GM23338 (cell line): ENCODE results near the gene SLC50A1. TPM values are rescaled to one million over a fixed set of nuclear protein-coding genes. Genes with fewer than 3 reads are reported as not detected.

ENCODE experiments used
- ATAC-seq: fragments of 200-7000 bp; cut with Tn5 transposase; 3 replicates; pipeline ENCODE4 v1.9.1; 2020
- DNase-seq: peaks from one replicate; pipeline ENCODE4 v3.0.0-alpha.2; 2015; ENCODE audit warnings: low spot score
- H2AFZ ChIP-seq: fragments of 200-600 bp; sonication (generic); 2 replicates; pipeline ENCODE4 v1.8.0; 2016; ENCODE audit warnings: antibody characterized with exemption, mild to moderate bottlenecking, moderate library complexity
- H3F3A ChIP-seq: fragments of 200-600 bp; sonication (generic); replicated peaks from 2 replicates; pipeline ENCODE4 v1.8.0; 2017; ENCODE audit warnings: antibody characterized with exemption, mixed run types, low read depth
- H3K27ac ChIP-seq: fragments of 200-600 bp; sonication (generic); 2 replicates; pipeline ENCODE4 v1.6.1; 2016; ENCODE audit warnings: low read depth
- H3K27me3 ChIP-seq: fragments of 200-600 bp; sonication (generic); 2 replicates; pipeline ENCODE4 v1.8.0; 2016; ENCODE audit warnings: mild to moderate bottlenecking, mixed run types, moderate library complexity; ENCODE audit not compliant: insufficient read depth
- H3K36me3 ChIP-seq: fragments of 200-600 bp; sonication (generic); 2 replicates; pipeline ENCODE4 v1.8.0; 2016; ENCODE audit warnings: mild to moderate bottlenecking; ENCODE audit not compliant: insufficient read depth
- H3K4me1 ChIP-seq: fragments of 200-600 bp; sonication (generic); 2 replicates; pipeline ENCODE4 v1.8.0; 2016; ENCODE audit warnings: mild to moderate bottlenecking, moderate library complexity; ENCODE audit not compliant: insufficient read depth
- H3K4me2 ChIP-seq: fragments of 200-600 bp; sonication (generic); 2 replicates; pipeline ENCODE4 v1.7.1; 2017; ENCODE audit warnings: mixed run types
- H3K4me3 ChIP-seq: fragments of 200-600 bp; sonication (generic); 2 replicates; pipeline ENCODE4 v1.6.1; 2016; ENCODE audit warnings: mixed run types
- H3K79me2 ChIP-seq: fragments of 200-600 bp; sonication (generic); replicated peaks from 2 replicates; pipeline ENCODE4 v1.8.0; 2017; ENCODE audit warnings: mild to moderate bottlenecking; ENCODE audit not compliant: insufficient read depth
- H3K9me2 ChIP-seq: fragments of 200-600 bp; sonication (generic); 2 replicates; pipeline ENCODE4 v1.8.0; 2017; ENCODE audit not compliant: insufficient read depth
- H4K20me1 ChIP-seq: fragments of 200-600 bp; sonication (generic); replicated peaks from 2 replicates; pipeline ENCODE4 v1.8.0; 2017; ENCODE audit warnings: mild to moderate bottlenecking; ENCODE audit not compliant: insufficient read depth
- H3K27ac Mint-ChIP-seq: 2 replicates; pipeline ENCODE4 v1.8.0; 2020; ENCODE audit warnings: inconsistent platforms, mild to moderate bottlenecking, moderate library complexity, mixed read lengths
- H3K27me3 Mint-ChIP-seq: 3 replicates; pipeline ENCODE4 v1.8.0; 2022; ENCODE audit warnings: low read depth, mild to moderate bottlenecking, moderate library complexity, mixed read lengths, inconsistent platforms; ENCODE audit not compliant: insufficient read depth, poor library complexity
- H3K36me3 Mint-ChIP-seq: 3 replicates; pipeline ENCODE4 v1.8.0; 2021; ENCODE audit warnings: low read depth, mild to moderate bottlenecking, inconsistent platforms, moderate library complexity, mixed read lengths
- H3K4me1 Mint-ChIP-seq: 3 replicates; pipeline ENCODE4 v1.8.0; 2020; ENCODE audit warnings: mild to moderate bottlenecking, inconsistent platforms, mixed read lengths
- H3K4me3 Mint-ChIP-seq: 3 replicates; pipeline ENCODE4 v1.8.0; 2021; ENCODE audit warnings: moderate library complexity, mild to moderate bottlenecking, inconsistent platforms, mixed read lengths
- H3K9me3 Mint-ChIP-seq: 3 replicates; pipeline ENCODE4 v1.8.0; 2020; ENCODE audit warnings: moderate library complexity, mild to moderate bottlenecking, inconsistent platforms, mixed read lengths
- CREB1 ChIP-seq: fragments of 250-450 bp; sonication (Bioruptor Pico); IDR thresholded peaks from 2 replicates; pipeline ENCODE4 v1.5.0; 2020; ENCODE audit warnings: low read depth, mild to moderate bottlenecking, moderate library complexity
- CTCF ChIP-seq, 2 experiments: fragments of 200-600 bp in 1 of 2; sonication (generic) in 1 of 2; conservative IDR thresholded peaks; 2 replicates each; pipeline versions ENCODE4 v1.5.1 to v1.6.1; 2016 to 2017; ENCODE audit warnings: antibody characterized with exemption in 2 of 2, low read depth in 2 of 2, mild to moderate bottlenecking in 2 of 2, moderate library complexity in 1 of 2
- EZH2phosphoT487 ChIP-seq: fragments of 200-600 bp; sonication (generic); IDR thresholded peaks from one replicate; pipeline ENCODE4 v1.8.1; 2018; ENCODE audit warnings: antibody characterized with exemption; ENCODE audit not compliant: unreplicated experiment
- NANOG ChIP-seq: IDR thresholded peaks from 2 replicates; pipeline ENCODE4 v1.6.1; 2016; ENCODE audit warnings: antibody characterized with exemption, borderline replicate concordance
- POLR2AphosphoS5 ChIP-seq: IDR thresholded peaks from 2 replicates; pipeline ENCODE4 v1.6.1; 2016; ENCODE audit warnings: antibody characterized with exemption, low read depth
- REST ChIP-seq: IDR thresholded peaks from one replicate; pipeline ENCODE4 v1.6.1; 2018; ENCODE audit warnings: antibody characterized with exemption; ENCODE audit not compliant: unreplicated experiment
- ZNF114 ChIP-seq: fragments of 250-450 bp; sonication (Bioruptor Pico); IDR thresholded peaks from 2 replicates; pipeline ENCODE4 v1.5.0; 2020; ENCODE audit warnings: mild to moderate bottlenecking, moderate library complexity
- ZNF331 ChIP-seq: fragments of 250-450 bp; sonication (Bioruptor Pico); IDR thresholded peaks from 2 replicates; pipeline ENCODE4 v1.5.0; 2020; ENCODE audit warnings: low read depth, mild to moderate bottlenecking, moderate library complexity
- ZNF462 ChIP-seq: fragments of 250-450 bp; sonication (Bioruptor Pico); IDR thresholded peaks from 2 replicates; pipeline ENCODE4 v1.5.0; 2020; ENCODE audit warnings: mild to moderate bottlenecking, moderate library complexity
- polyA plus RNA-seq: library from polyadenylated mRNA; unstranded; fragments of >200 nt; fragmentation: Nextera tagmentation; extraction: Ambion mirVana; gene quantifications from 2 replicates; pipeline ENCODE4 v1.2.1, GENCODE V29; 2016
- total RNA-seq: library from RNA; depleted of rRNA; stranded (reverse); fragments of >200 nt; shearing (Covaris generic); gene quantifications from 2 replicates; pipeline ENCODE4 v1.2.3, GENCODE V29; 2014

Gene SLC50A1
- total and polyA plus RNA-seq, 2 experiments from 2014 or later, result 30.0 to 63.9 TPM

GRCh38 chr1:155168456-155169210 lies 33.0 kb downstream of the SLC50A1 start:
- no peak overlapping the region for H3K27ac ChIP-seq
- TF ChIP-seq POLR2AphosphoS5 (0 out of 2 replicates have a peak, but pooled peaks have one; percentile 10), CREB1 (CRISPR knock-in tag) (no peak)
- H3K27ac Mint-ChIP-seq, result no peak overlapping the region
- peaks cover 32% of the 10 kb centered on the region for H3F3A ChIP-seq
- no peak overlapping the region for H3K4me2 ChIP-seq
- H4K20me1 ChIP-seq, result no peaks in the 10 kb centered on the region
- H3K4me3 Mint-ChIP-seq, result no peak overlapping the region
- no peaks in the 10 kb centered on the region for H3K36me3 ChIP-seq
- no peaks in the 10 kb centered on the region for H3K27me3 ChIP-seq
- DNase-seq, result no peak
- peaks cover 10% of the 10 kb centered on the region for H3K9me3 Mint-ChIP-seq
- no peak overlapping the region for H2AFZ ChIP-seq
- peaks cover 25% of the 10 kb centered on the region for H3K4me1 ChIP-seq
- H3K36me3 Mint-ChIP-seq, result peaks cover 20% of the 10 kb centered on the region
- no peak for ATAC-seq
- H3K4me3 ChIP-seq, result no peak overlapping the region
- peaks cover 19% of the 10 kb centered on the region for H3K4me1 Mint-ChIP-seq
- H3K9me2 ChIP-seq, result no peaks in the 10 kb centered on the region
- H3K79me2 ChIP-seq, result peaks cover 17% of the 10 kb centered on the region
- peaks cover 12% of the 10 kb centered on the region for H3K27me3 Mint-ChIP-seq

GRCh38 chr1:155169541-155169940 lies 33.9 kb downstream of the SLC50A1 start:
- Histone ChIP-seq H3K4me3 (no peak overlapping the region), H3F3A (peaks cover 35% of the 10 kb centered on the region), H3K27ac (no peak overlapping the region), H2AFZ (no peak overlapping the region), H3K9me2 (no peaks in the 10 kb centered on the region), H3K36me3 (no peaks in the 10 kb centered on the region), H3K4me2 (no peak overlapping the region), H4K20me1 (no peaks in the 10 kb centered on the region), H3K79me2 (peaks cover 17% of the 10 kb centered on the region), H3K4me1 (peaks cover 25% of the 10 kb centered on the region), H3K27me3 (no peaks in the 10 kb centered on the region)
- H3K36me3 Mint-ChIP-seq, result peaks cover 20% of the 10 kb centered on the region
- no peak overlapping the region for H3K27ac Mint-ChIP-seq
- ATAC-seq (no peak), DNase-seq (no peak)
- peaks cover 18% of the 10 kb centered on the region for H3K27me3 Mint-ChIP-seq
- no peak overlapping the region; the same call in 2 of the 3 replicates for H3K4me3 Mint-ChIP-seq
- peaks cover 9% of the 10 kb centered on the region for H3K9me3 Mint-ChIP-seq
- peaks cover 19% of the 10 kb centered on the region for H3K4me1 Mint-ChIP-seq
- TF ChIP-seq REST (no peak), CREB1 (CRISPR knock-in tag) (no peak), ZNF114 (CRISPR knock-in tag) (no peak), EZH2phosphoT487 (no peak), CTCF (conservative IDR thresholded peaks at IDR 0.05; ENCODE audit: low read depth in 2 of 2) (no peak), POLR2AphosphoS5 (no peak), NANOG (no peak), ZNF331 (no peak), ZNF462 (CRISPR knock-in tag) (no peak)
